Gastroesophageal sphincter (tissue), 3 donors: Measurements from ENCODE around the gene ARRB1.

ENCODE experiments used
- POLR2A ChIP-seq, 2 donors: fragments of 450-650 bp; IDR thresholded peaks; one replicate each; pipeline ENCODE4 v1.6.1; 2017; ENCODE audit warnings: antibody characterized with exemption in 2 of 2, mild to moderate bottlenecking in 2 of 2, moderate library complexity in 1 of 2
- POLR2AphosphoS5 ChIP-seq: sonication (generic); formaldehyde crosslinking; IDR thresholded peaks from one replicate; pipeline ENCODE4 v1.6.1; 2017; ENCODE audit warnings: antibody characterized with exemption
- TF ChIP-seq, protein P1 (sequence below), 4 experiments: fragments of 200-600 bp in 2 of 4; fragments of 450-650 bp in 2 of 4; sonication (generic) in 1 of 4; IDR thresholded peaks; one replicate each; pipeline ENCODE4 v1.5.1; 2017 to 2019; ENCODE audit warnings: antibody characterized with exemption in 4 of 4, mild to moderate bottlenecking in 2 of 4, moderate library complexity in 2 of 4

GRCh38 chr11:75344186-75344585 lies 7.3 kb downstream of the ARRB1 start:
- no peak for TF ChIP-seq POLR2AphosphoS5
- no peak for TF ChIP-seq POLR2A (IDR thresholded peaks at IDR 0.05)
- TF ChIP-seq, protein P1, sequence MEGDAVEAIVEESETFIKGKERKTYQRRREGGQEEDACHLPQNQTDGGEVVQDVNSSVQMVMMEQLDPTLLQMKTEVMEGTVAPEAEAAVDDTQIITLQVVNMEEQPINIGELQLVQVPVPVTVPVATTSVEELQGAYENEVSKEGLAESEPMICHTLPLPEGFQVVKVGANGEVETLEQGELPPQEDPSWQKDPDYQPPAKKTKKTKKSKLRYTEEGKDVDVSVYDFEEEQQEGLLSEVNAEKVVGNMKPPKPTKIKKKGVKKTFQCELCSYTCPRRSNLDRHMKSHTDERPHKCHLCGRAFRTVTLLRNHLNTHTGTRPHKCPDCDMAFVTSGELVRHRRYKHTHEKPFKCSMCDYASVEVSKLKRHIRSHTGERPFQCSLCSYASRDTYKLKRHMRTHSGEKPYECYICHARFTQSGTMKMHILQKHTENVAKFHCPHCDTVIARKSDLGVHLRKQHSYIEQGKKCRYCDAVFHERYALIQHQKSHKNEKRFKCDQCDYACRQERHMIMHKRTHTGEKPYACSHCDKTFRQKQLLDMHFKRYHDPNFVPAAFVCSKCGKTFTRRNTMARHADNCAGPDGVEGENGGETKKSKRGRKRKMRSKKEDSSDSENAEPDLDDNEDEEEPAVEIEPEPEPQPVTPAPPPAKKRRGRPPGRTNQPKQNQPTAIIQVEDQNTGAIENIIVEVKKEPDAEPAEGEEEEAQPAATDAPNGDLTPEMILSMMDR (IDR thresholded peaks at IDR 0.05), result no peak
